Kidney glomerular epithelial cell (primary cell): ENCODE data around the gene PEX11G.

Experiments used
- DNase-seq: peaks from one replicate; lab custom pipeline; 2025; lab: John Stamatoyannopoulos, UW

PEX11G gene

GRCh38 chr19:7521551-7522071, 32.8 kb upstream of the PEX11G start:
- no peak for DNase-seq

GRCh38 chr19:7520131-7521051, 31.6 kb upstream of the PEX11G start:
- DNase-seq = no peak

- no peak for DNase-seq
Observed at GRCh38 chr19:7519361-7520130, 30.7 kb upstream of the PEX11G start.

- no peak for DNase-seq
Observed at GRCh38 chr19:7516878-7517277, 28.0 kb upstream of the PEX11G start.

GRCh38 chr19:7516333-7516732, 27.5 kb upstream of the PEX11G start:
- DNase-seq = no peak

GRCh38 chr19:7515645-7516151, 26.9 kb upstream of the PEX11G start, which contains the start of gene ZNF358:
ZNF358 (plus strand) TSS chr19:7516103; CDS start chr19:7519243, 3,140 bp downstream.
- peak; percentile 11 for DNase-seq

GRCh38 chr19:7515110-7515644, 26.3 kb upstream of the PEX11G start:
- DNase-seq = no peak

GRCh38 chr19:7513809-7514642, 25.2 kb upstream of the PEX11G start:
- no peak for DNase-seq

- DNase-seq = no peak
Observed at GRCh38 chr19:7512400-7512851, 23.6 kb upstream of the PEX11G start.

GRCh38 chr19:7509625-7510024, 20.8 kb upstream of the PEX11G start:
- no peak for DNase-seq

- peak; percentile 52 for DNase-seq
Observed at GRCh38 chr19:7507884-7508283, 19.0 kb upstream of the PEX11G start.

- peak; percentile 16 for DNase-seq
Observed at GRCh38 chr19:7506385-7507328, 17.8 kb upstream of the PEX11G start.

GRCh38 chr19:7505682-7506384, 17.0 kb upstream of the PEX11G start:
- DNase-seq = peak; percentile 11

- DNase-seq = no peak
Observed at GRCh38 chr19:7505288-7505681, 16.4 kb upstream of the PEX11G start.

GRCh38 chr19:7504684-7505083, 15.8 kb upstream of the PEX11G start:
- no peak for DNase-seq

- no peak for DNase-seq
Observed at GRCh38 chr19:7502552-7502951, 13.7 kb upstream of the PEX11G start.

GRCh38 chr19:7500811-7501450, 12.1 kb upstream of the PEX11G start:
- no peak for DNase-seq

GRCh38 chr19:7497292-7497691, 8.5 kb upstream of the PEX11G start:
- DNase-seq = peak; percentile 24
